IPS-18c (cell line): ENCODE measurements around the gene RHEBL1.
"Not testable (repeated sequence)": the region's sequence is repeated elsewhere in the genome, so short reads cannot be mapped to it uniquely, and the experiment has no call there.

Experiments
- H3K4me3 ChIP-seq: 2 replicates; pipeline ENCODE4 v1.7.0; 2013; ENCODE audit warnings: low read depth, mild to moderate bottlenecking, low read length, moderate library complexity; ENCODE audit not compliant: insufficient read depth
- H3K9me3 ChIP-seq: one replicate; pipeline ENCODE4 v1.6.1; 2013; ENCODE audit warnings: mild to moderate bottlenecking, low read length, moderate library complexity; ENCODE audit not compliant: control insufficient read depth, insufficient read depth

Gene RHEBL1

GRCh38 chr12:49092086-49092815, 22.5 kb upstream of the RHEBL1 start:
- Histone ChIP-seq H3K9me3 (peaks cover 5% of the 10 kb centered on the region), H3K4me3 (peak overlapping the region; percentile 36; the same call in 1 of the 2 replicates)

GRCh38 chr12:49091836-49092085, 22.0 kb upstream of the RHEBL1 start:
- peaks cover 5% of the 10 kb centered on the region for H3K9me3 ChIP-seq
- H3K4me3 ChIP-seq = peak overlapping the region; percentile 36; the same call in 1 of the 2 replicates

GRCh38 chr12:49091056-49091835, 21.5 kb upstream of the RHEBL1 start:
- Histone ChIP-seq H3K4me3 (no peak overlapping the region; the same call in 1 of the 2 replicates), H3K9me3 (peaks cover 5% of the 10 kb centered on the region)

GRCh38 chr12:49089821-49090773, 20.3 kb upstream of the RHEBL1 start:
- peak overlapping the region; percentile 43 for H3K4me3 ChIP-seq
- H3K9me3 ChIP-seq = peaks cover 5% of the 10 kb centered on the region

- Histone ChIP-seq H3K4me3 (peak overlapping the region; percentile 26; the same call in 1 of the 2 replicates), H3K9me3 (peaks cover 5% of the 10 kb centered on the region)
Measured at GRCh38 chr12:49088932-49089330, 19.2 kb upstream of the RHEBL1 start.

GRCh38 chr12:49088150-49088931, 18.6 kb upstream of the RHEBL1 start:
- Histone ChIP-seq H3K9me3 (peaks cover 5% of the 10 kb centered on the region), H3K4me3 (peak overlapping the region; percentile 26; the same call in 1 of the 2 replicates)

GRCh38 chr12:49086116-49086515, 16.3 kb upstream of the RHEBL1 start:
- peaks cover 2% of the 10 kb centered on the region for H3K9me3 ChIP-seq
- H3K4me3 ChIP-seq = no peak overlapping the region

GRCh38 chr12:49084438-49084837, 14.7 kb upstream of the RHEBL1 start:
- no peaks in the 10 kb centered on the region for H3K9me3 ChIP-seq
- no peak overlapping the region for H3K4me3 ChIP-seq

- Histone ChIP-seq H3K9me3 (no peaks in the 10 kb centered on the region), H3K4me3 (no peak overlapping the region)
Measured at GRCh38 chr12:49079793-49080192, 10.0 kb upstream of the RHEBL1 start.

GRCh38 chr12:49070971-49071370, 1.2 kb upstream of the RHEBL1 start:
- Histone ChIP-seq H3K4me3 (no peak overlapping the region), H3K9me3 (no peaks in the 10 kb centered on the region)

- H3K9me3 ChIP-seq = no peaks in the 10 kb centered on the region
- H3K4me3 ChIP-seq = peak overlapping the region; percentile 91
Measured at GRCh38 chr12:49068879-49069506, 786 bp downstream of the RHEBL1 start.

- Histone ChIP-seq H3K4me3 (no peak overlapping the region), H3K9me3 (no peaks in the 10 kb centered on the region)
Measured at GRCh38 chr12:49066120-49066519, 3.7 kb downstream of the RHEBL1 start.

GRCh38 chr12:49064767-49065152, 5.0 kb downstream of the RHEBL1 start:
- Histone ChIP-seq H3K4me3 (no peak overlapping the region), H3K9me3 (no peaks in the 10 kb centered on the region)

GRCh38 chr12:49061916-49062315, 7.9 kb downstream of the RHEBL1 start:
- not testable (repeated sequence) for H3K9me3 ChIP-seq, H3K4me3 ChIP-seq

- Histone ChIP-seq H3K9me3 (no peaks in the 10 kb centered on the region), H3K4me3 (peak overlapping the region; percentile 100)
Measured at GRCh38 chr12:49061157-49061650, 8.6 kb downstream of the RHEBL1 start.
